Activated CD4-positive, alpha-beta T cell treated with anti-CD3 and anti-CD28 coated beads for 36 hours (primary cell): ENCODE results near the gene UBAP2L. TPM values are rescaled to one million over a fixed set of nuclear protein-coding genes. Genes with fewer than 3 reads are reported as not detected.
"Not testable (repeated sequence)": the region's sequence is repeated elsewhere in the genome, so short reads cannot be mapped to it uniquely, and the experiment has no call there.

Source experiments
- ATAC-seq: fragments of 200-7000 bp; cut with Tn5 transposase; one replicate; pipeline ENCODE4 v1.10.0; 2021; ENCODE audit warnings: mild to moderate bottlenecking, moderate library complexity
- CTCF ChIA-PET: fragments of 350-600 bp; sonication (Branson Sonifier 250); formaldehyde crosslinking; loops from one replicate; lab custom pipeline; 2021; ENCODE audit warnings: antibody characterized with exemption; lab: Charles Lee
- POLR2A ChIA-PET: fragments of 350-600 bp; sonication (Branson Sonifier 250); formaldehyde crosslinking; loops from one replicate; lab custom pipeline; 2021; ENCODE audit warnings: antibody characterized with exemption, inconsistent platforms; lab: Charles Lee
- DNase-seq: peaks from one replicate; pipeline ENCODE4 v3.0.0-alpha.2; 2020
- H3K27ac Mint-ChIP-seq: one replicate; pipeline ENCODE4 v1.8.0; 2021; ENCODE audit warnings: mixed read lengths
- H3K27me3 Mint-ChIP-seq: one replicate; pipeline ENCODE4 v1.8.0; 2021; ENCODE audit warnings: mixed read lengths
- H3K36me3 Mint-ChIP-seq: one replicate; pipeline ENCODE4 v1.8.0; 2021; ENCODE audit warnings: low read depth, mixed read lengths
- H3K4me1 Mint-ChIP-seq: one replicate; pipeline ENCODE4 v1.8.0; 2021; ENCODE audit warnings: mixed read lengths
- H3K4me3 Mint-ChIP-seq: one replicate; pipeline ENCODE4 v1.8.0; 2021; ENCODE audit warnings: mild to moderate bottlenecking, moderate library complexity, mixed read lengths
- H3K9me3 Mint-ChIP-seq: one replicate; pipeline ENCODE4 v1.8.0; 2021; ENCODE audit warnings: low read depth, mixed read lengths
- intact Hi-C, 2 experiments: fragments of 100-400 bp; cut with DNase I in 1 of 2; cut with micrococcal nuclease in 1 of 2; formaldehyde crosslinking; loops; one replicate each; pipeline versions ENCODE4 v1.14.2 to v1.15.1; 2022 to 2024; cut with DNase I, micrococcal nuclease
- total RNA-seq, 2 experiments: library from RNA; stranded (reverse); gene quantifications; one replicate each; pipeline ENCODE4 v1.2.3, GENCODE V29; 2021

The UBAP2L gene
- total RNA-seq, 2 experiments from 2014 or later: 205 to 255 TPM

GRCh38 chr1:154199563-154199879, 21.2 kb upstream of the UBAP2L start:
- ChIA-PET CTCF (interaction anchor here (0.6 to 2.6 kb wide), 24 partner anchors 8 to 332 kb away, joined by 3 to 27 read pairs (median 4); no protein-coding TSS in a partner anchor), POLR2A (interaction anchor here (0.6 kb wide), 1 partner anchor 200 kb away, joined by 3 read pairs; no protein-coding TSS in a partner anchor)
- peak; percentile 28 for ATAC-seq
- Mint-ChIP-seq H3K27me3 (no peaks in the 10 kb centered on the region), H3K27ac (no peak overlapping the region), H3K9me3 (no peaks in the 10 kb centered on the region), H3K4me1 (no peaks in the 10 kb centered on the region), H3K4me3 (no peak overlapping the region), H3K36me3 (no peaks in the 10 kb centered on the region)
- no peak for DNase-seq
- intact Hi-C loops: loop anchor here (1.0 kb wide), 2 partner anchors 13 to 73 kb away; partner anchors contain the start of gene HAX1 (in 2 of the 2)

GRCh38 chr1:154205778-154206177, 15.0 kb upstream of the UBAP2L start:
- H3K27ac Mint-ChIP-seq: peak overlapping the region; percentile 72
- H3K9me3 Mint-ChIP-seq, POLR2A ChIA-PET, H3K27me3 Mint-ChIP-seq, H3K4me3 Mint-ChIP-seq: not testable (repeated sequence)
- CTCF ChIA-PET: interaction anchor here (1.5 kb wide), 1 partner anchor 64 kb away, joined by 3 read pairs; no protein-coding TSS in a partner anchor
- H3K36me3 Mint-ChIP-seq: peaks cover 39% of the 10 kb centered on the region
- intact Hi-C loops: loop anchor here (1.0 to 5.0 kb wide), 2 partner anchors 15 to 342 kb away; partner anchors contain the start of gene UBAP2L (in 2 of the 2)
- peaks cover 45% of the 10 kb centered on the region for H3K4me1 Mint-ChIP-seq
- ATAC-seq (peak; percentile 48), DNase-seq (peak; percentile 54)

GRCh38 chr1:154206196-154206595, 14.6 kb upstream of the UBAP2L start, which contains the start of gene CFAP141:
CFAP141 (minus strand) TSS chr1:154206333; CDS start chr1:154206307, 26 bp downstream.
- Mint-ChIP-seq H3K9me3 (no peaks in the 10 kb centered on the region), H3K4me1 (peaks cover 45% of the 10 kb centered on the region), H3K36me3 (peaks cover 39% of the 10 kb centered on the region), H3K27ac (peak within 1 kb of the TSS; percentile 72), H3K4me3 (no peak within 1 kb of the TSS), H3K27me3 (no peaks in the 10 kb centered on the region)
- POLR2A ChIA-PET: no interaction called here
- ATAC-seq: peak; percentile 89
- intact Hi-C loops: loop anchor here (1.0 to 5.0 kb wide), 2 partner anchors 14 to 341 kb away; partner anchors contain the start of gene UBAP2L (in 2 of the 2)
- CTCF ChIA-PET: no interaction called here
- peak; percentile 40 for DNase-seq

DNA sequence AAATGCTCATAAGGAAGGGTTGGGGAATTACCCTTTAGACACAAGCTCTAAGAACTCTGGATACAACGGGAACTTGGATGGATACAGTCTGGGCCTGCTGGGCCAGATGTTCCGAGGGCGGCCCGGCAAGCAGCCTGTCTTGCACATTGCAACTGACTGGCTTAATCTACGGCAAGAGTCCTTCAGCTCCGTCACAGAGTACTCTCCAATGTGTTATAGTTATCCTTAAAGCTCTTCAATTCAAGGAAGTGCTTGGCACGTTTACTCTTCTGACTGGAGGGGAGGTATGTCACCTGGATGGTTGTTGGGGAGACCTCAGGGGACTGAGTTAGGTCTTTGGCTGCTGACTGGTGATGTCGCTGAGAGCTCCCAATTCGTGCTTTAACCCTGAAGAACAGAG, 13.5 kb upstream of the UBAP2L start:
- intact Hi-C loops: loop anchor here in 1 of 2 experiments (5.0 kb wide), 1 partner anchor 340 kb away; no protein-coding TSS in a partner anchor

GRCh38 chr1:154208677-154209388, 11.9 kb upstream of the UBAP2L start:
- H3K27me3 Mint-ChIP-seq: no peaks in the 10 kb centered on the region
- intact Hi-C loops: loop anchor here in 1 of 2 experiments (5.0 kb wide), 1 partner anchor 338 kb away; no protein-coding TSS in a partner anchor
- H3K4me3 Mint-ChIP-seq: no peak overlapping the region
- no peaks in the 10 kb centered on the region for H3K9me3 Mint-ChIP-seq
- CTCF ChIA-PET: interaction anchor here (0.7 to 1.6 kb wide), 3 partner anchors 10 to 22 kb away, joined by 3 to 7 read pairs (median 3); no protein-coding TSS in a partner anchor
- no peak for DNase-seq
- POLR2A ChIA-PET: interaction anchor here (0.6 kb wide), 1 partner anchor 149 kb away, joined by 6 read pairs; no protein-coding TSS in a partner anchor
- peaks cover 58% of the 10 kb centered on the region for H3K36me3 Mint-ChIP-seq
- H3K4me1 Mint-ChIP-seq: peaks cover 57% of the 10 kb centered on the region
- H3K27ac Mint-ChIP-seq: peak overlapping the region; percentile 11
- no peak for ATAC-seq

More for the DNA sequence above, 13.5 kb upstream of the UBAP2L start:
- Mint-ChIP-seq H3K4me3 (no peak overlapping the region), H3K36me3 (peaks cover 47% of the 10 kb centered on the region), H3K4me1 (peaks cover 47% of the 10 kb centered on the region), H3K27me3 (no peaks in the 10 kb centered on the region), H3K27ac (peak overlapping the region; percentile 30), H3K9me3 (no peaks in the 10 kb centered on the region)
- ATAC-seq: no peak
- POLR2A ChIA-PET: interaction anchor here (0.8 to 1.0 kb wide), 2 partner anchors 13 to 65 kb away, joined by 3 read pairs; partner anchors contain the start of gene UBAP2L
- no peak for DNase-seq
- CTCF ChIA-PET: interaction anchor here (0.6 to 1.7 kb wide), 4 partner anchors 8 to 138 kb away, joined by 3 to 7 read pairs (median 4); no protein-coding TSS in a partner anchor

GRCh38 chr1:154212083-154212482, 8.7 kb upstream of the UBAP2L start:
- DNase-seq (no peak), ATAC-seq (no peak)
- ChIA-PET CTCF (interaction anchor here (0.6 to 1.4 kb wide), 5 partner anchors 11 to 61 kb away, joined by 3 to 4 read pairs (median 3); no protein-coding TSS in a partner anchor), POLR2A (interaction anchor here (0.6 kb wide), 1 partner anchor 131 kb away, joined by 3 read pairs; no protein-coding TSS in a partner anchor)
- Mint-ChIP-seq H3K27ac (peak overlapping the region; percentile 72), H3K27me3 (no peaks in the 10 kb centered on the region), H3K36me3 (peaks cover 57% of the 10 kb centered on the region), H3K9me3 (no peaks in the 10 kb centered on the region), H3K4me1 (peaks cover 59% of the 10 kb centered on the region), H3K4me3 (no peak overlapping the region)
- intact Hi-C loops: no loop called here

DNA sequence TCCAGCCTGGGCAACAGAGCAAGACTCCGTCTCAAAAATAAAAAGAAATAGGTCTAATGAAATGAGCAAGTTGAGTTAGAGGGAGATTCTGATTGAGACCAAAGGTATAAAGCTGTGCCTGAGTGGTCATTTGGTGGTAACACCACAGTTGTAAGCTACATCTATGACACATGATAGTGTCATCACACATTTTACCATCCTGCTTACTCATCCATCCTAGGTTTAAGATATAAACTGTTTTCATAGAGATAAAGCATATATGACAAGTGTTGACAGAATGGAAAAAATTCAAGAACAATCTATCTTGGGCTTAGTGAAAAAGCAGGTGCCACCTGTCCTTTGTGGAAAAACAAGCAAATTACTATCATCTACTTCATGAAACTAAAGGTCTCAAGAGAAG, 7.5 kb upstream of the UBAP2L start:
- no peak overlapping the region for H3K4me3 Mint-ChIP-seq
- ChIA-PET CTCF (interaction anchor here (0.6 to 2.5 kb wide), 3 partner anchors 19 to 381 kb away, joined by 3 to 10 read pairs (median 3); no protein-coding TSS in a partner anchor), POLR2A (interaction anchor here (0.5 to 0.6 kb wide), 2 partner anchors 52 to 55 kb away, joined by 4 read pairs; no protein-coding TSS in a partner anchor)
- peaks cover 63% of the 10 kb centered on the region for H3K4me1 Mint-ChIP-seq
- ATAC-seq (peak; percentile 91), DNase-seq (no peak)
- H3K27me3 Mint-ChIP-seq: no peaks in the 10 kb centered on the region
- peaks cover 62% of the 10 kb centered on the region for H3K36me3 Mint-ChIP-seq
- H3K27ac Mint-ChIP-seq: peak overlapping the region; percentile 90
- H3K9me3 Mint-ChIP-seq: no peaks in the 10 kb centered on the region
- intact Hi-C loops: no loop called here

DNA sequence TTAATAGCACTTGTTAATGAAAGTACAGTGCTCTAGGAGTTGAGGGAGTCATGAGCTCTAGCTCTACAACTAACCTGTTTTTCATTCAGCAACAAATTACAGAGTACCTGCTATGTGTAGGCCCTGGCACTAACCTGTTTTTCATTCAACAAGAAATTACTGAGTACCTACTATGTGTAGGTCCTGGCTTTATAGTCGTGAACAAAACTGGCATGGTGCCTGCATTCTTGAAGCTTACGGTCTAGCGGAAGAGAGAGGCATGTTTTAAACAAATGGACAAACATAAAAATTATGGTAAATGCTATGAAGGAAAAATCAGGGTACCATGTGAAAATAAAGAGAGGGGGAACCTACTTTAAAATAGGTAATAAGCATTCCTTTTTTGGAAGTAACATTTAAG, 2.2 kb upstream of the UBAP2L start:
- DNase-seq: no peak
- Mint-ChIP-seq H3K4me1 (peaks cover 63% of the 10 kb centered on the region), H3K4me3 (peak overlapping the region; percentile 99), H3K9me3 (peaks cover 5% of the 10 kb centered on the region), H3K27me3 (no peaks in the 10 kb centered on the region), H3K27ac (peak overlapping the region; percentile 98), H3K36me3 (peaks cover 72% of the 10 kb centered on the region)
- ChIA-PET POLR2A (interaction anchor here (0.6 to 1.5 kb wide), 3 partner anchors 59 to 383 kb away, joined by 3 read pairs; no protein-coding TSS in a partner anchor), CTCF (interaction anchor here (0.6 to 2.1 kb wide), 6 partner anchors 23 to 430 kb away, joined by 3 to 5 read pairs (median 4); partner anchors contain the start of gene CREB3L4)
- no peak for ATAC-seq
- intact Hi-C loops: no loop called here

GRCh38 chr1:154219541-154219940, 1.2 kb upstream of the UBAP2L start:
- no peak for ATAC-seq
- peak; percentile 23 for DNase-seq
- ChIA-PET CTCF (interaction anchor here (0.7 to 2.1 kb wide), 6 partner anchors 38 to 75 kb away, joined by 3 to 6 read pairs (median 4); no protein-coding TSS in a partner anchor), POLR2A (interaction anchor here (1.5 kb wide), 1 partner anchor 62 kb away, joined by 3 read pairs; no protein-coding TSS in a partner anchor)
- Mint-ChIP-seq H3K27me3 (no peaks in the 10 kb centered on the region), H3K27ac (peak overlapping the region; percentile 98), H3K36me3 (peaks cover 75% of the 10 kb centered on the region), H3K9me3 (peaks cover 5% of the 10 kb centered on the region), H3K4me1 (peaks cover 65% of the 10 kb centered on the region), H3K4me3 (peak overlapping the region; percentile 99)
- intact Hi-C loops: no loop called here

GRCh38 chr1:154220970-154221277, 169 bp downstream of the UBAP2L start:
- Mint-ChIP-seq H3K27me3 (no peaks in the 10 kb centered on the region), H3K36me3 (peaks cover 81% of the 10 kb centered on the region), H3K9me3 (peaks cover 5% of the 10 kb centered on the region), H3K4me1 (peaks cover 73% of the 10 kb centered on the region), H3K27ac (peak overlapping the region; percentile 100), H3K4me3 (peak overlapping the region; percentile 99)
- intact Hi-C loops: loop anchor here (1.0 to 5.0 kb wide), 18 partner anchors 15 to 916 kb away; partner anchors contain the start of genes CFAP141 (in 2 of the 2), HAX1 (in 2 of the 2), ADAR (in 1 of the 2) and ATP8B2 (in 1 of the 2)
- ChIA-PET CTCF (interaction anchor here (0.6 to 1.2 kb wide), 2 partner anchors 51 to 855 kb away, joined by 3 to 6 read pairs; no protein-coding TSS in a partner anchor), POLR2A (interaction anchor here (0.6 to 1.1 kb wide), 6 partner anchors 14 to 973 kb away, joined by 3 to 4 read pairs (median 3); partner anchors contain the start of genes CHTOP and RPS27)
- DNase-seq (no peak), ATAC-seq (no peak)
